Suprapubic skin (tissue), 4 donors: ENCODE data around the gene FGF16. TPM values are rescaled to one million over a fixed set of nuclear protein-coding genes. Genes with fewer than 3 reads are reported as not detected.

Experiments used
- DNase-seq, 2 donors: peaks; one replicate each; pipeline ENCODE4 v3.0.0-alpha.2; 2019; ENCODE audit warnings: low spot score in 2 of 2
- H3K27ac ChIP-seq: fragments of 200-600 bp; sonication (generic); one replicate; pipeline ENCODE4 v1.5.1; 2019
- H3K27me3 ChIP-seq: fragments of 200-600 bp; sonication (generic); one replicate; pipeline ENCODE4 v1.5.1; 2019
- H3K36me3 ChIP-seq: fragments of 200-600 bp; sonication (generic); one replicate; pipeline ENCODE4 v1.5.1; 2019
- H3K4me1 ChIP-seq: fragments of 200-600 bp; sonication (generic); one replicate; pipeline ENCODE4 v1.5.1; 2019
- H3K4me3 ChIP-seq: fragments of 200-600 bp; sonication (generic); one replicate; pipeline ENCODE4 v1.5.1; 2019; ENCODE audit warnings: mild to moderate bottlenecking
- H3K9me3 ChIP-seq: fragments of 200-600 bp; sonication (generic); one replicate; pipeline ENCODE4 v1.5.1; 2019
- EP300 ChIP-seq: sonication (generic); formaldehyde crosslinking; IDR thresholded peaks from one replicate; pipeline ENCODE4 v1.6.1; 2017; ENCODE audit warnings: antibody characterized with exemption
- POLR2A ChIP-seq, 2 donors: fragments of 450-650 bp; IDR thresholded peaks; one replicate each; pipeline ENCODE4 v1.6.1; 2017; ENCODE audit warnings: antibody characterized with exemption in 2 of 2, mild to moderate bottlenecking in 2 of 2, moderate library complexity in 2 of 2
- POLR2AphosphoS5 ChIP-seq, 3 donors: sonication (generic); formaldehyde crosslinking; IDR thresholded peaks; one replicate each; pipeline ENCODE4 v1.6.1; 2017; ENCODE audit warnings: antibody characterized with exemption in 3 of 3
- WGBS: methylation state at CpG from one replicate; pipeline ENCODE4 v1.1.5; 2018; 5-methylcytosine and 5-hydroxymethylcytosine counted together
- total RNA-seq, 4 donors: library from RNA; depleted of rRNA; stranded (reverse); fragments of >200 nt; gene quantifications; one replicate each; pipeline ENCODE4 v1.1.0, GENCODE V29; 2016
- TF ChIP-seq, protein P1 (sequence below), 2 donors: fragments of 200-600 bp in 1 of 2; fragments of 450-650 bp in 1 of 2; sonication (generic) in 1 of 2; IDR thresholded peaks; one replicate each; pipeline ENCODE4 v1.5.1; 2016 to 2019; ENCODE audit warnings: antibody characterized with exemption in 2 of 2, mild to moderate bottlenecking in 1 of 2, moderate library complexity in 1 of 2

FGF16 gene
- total RNA-seq, 4 donors from 2014 or later: not detected

DNA sequence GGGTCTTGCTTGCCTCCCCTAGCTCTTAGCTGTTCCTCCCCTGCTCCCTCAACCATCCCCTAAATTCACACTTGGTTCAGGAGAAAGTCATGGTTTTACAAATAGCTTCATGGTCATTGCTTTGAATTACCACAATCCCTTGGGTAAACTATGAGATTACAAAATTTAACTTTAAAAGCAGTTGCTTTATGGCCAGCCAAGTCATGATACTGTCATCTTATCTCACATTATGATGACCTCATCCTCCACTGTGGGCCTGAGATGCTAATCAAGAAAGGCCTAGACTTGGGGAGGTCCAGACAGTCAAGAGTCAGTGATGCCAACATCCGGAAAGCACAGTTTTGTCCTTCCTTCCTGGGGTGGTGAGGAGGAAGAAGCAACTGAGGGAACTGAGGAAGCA, 10.5 kb upstream of the FGF16 start:
- 80% methylated on average over 1 of the region's 1 CpG for WGBS
- no peak overlapping the region for H3K4me3 ChIP-seq
- H3K36me3 ChIP-seq: no peaks in the 10 kb centered on the region
- no peak overlapping the region for H3K27ac ChIP-seq
- H3K4me1 ChIP-seq: no peaks in the 10 kb centered on the region
- no peaks in the 10 kb centered on the region for H3K27me3 ChIP-seq
- no peak for DNase-seq
- no peaks in the 10 kb centered on the region for H3K9me3 ChIP-seq
- no peak for TF ChIP-seq POLR2A (IDR thresholded peaks at IDR 0.05)
- no peak for TF ChIP-seq POLR2AphosphoS5 (IDR thresholded peaks at IDR 0.05)
- TF ChIP-seq, protein P1, sequence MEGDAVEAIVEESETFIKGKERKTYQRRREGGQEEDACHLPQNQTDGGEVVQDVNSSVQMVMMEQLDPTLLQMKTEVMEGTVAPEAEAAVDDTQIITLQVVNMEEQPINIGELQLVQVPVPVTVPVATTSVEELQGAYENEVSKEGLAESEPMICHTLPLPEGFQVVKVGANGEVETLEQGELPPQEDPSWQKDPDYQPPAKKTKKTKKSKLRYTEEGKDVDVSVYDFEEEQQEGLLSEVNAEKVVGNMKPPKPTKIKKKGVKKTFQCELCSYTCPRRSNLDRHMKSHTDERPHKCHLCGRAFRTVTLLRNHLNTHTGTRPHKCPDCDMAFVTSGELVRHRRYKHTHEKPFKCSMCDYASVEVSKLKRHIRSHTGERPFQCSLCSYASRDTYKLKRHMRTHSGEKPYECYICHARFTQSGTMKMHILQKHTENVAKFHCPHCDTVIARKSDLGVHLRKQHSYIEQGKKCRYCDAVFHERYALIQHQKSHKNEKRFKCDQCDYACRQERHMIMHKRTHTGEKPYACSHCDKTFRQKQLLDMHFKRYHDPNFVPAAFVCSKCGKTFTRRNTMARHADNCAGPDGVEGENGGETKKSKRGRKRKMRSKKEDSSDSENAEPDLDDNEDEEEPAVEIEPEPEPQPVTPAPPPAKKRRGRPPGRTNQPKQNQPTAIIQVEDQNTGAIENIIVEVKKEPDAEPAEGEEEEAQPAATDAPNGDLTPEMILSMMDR (IDR thresholded peaks at IDR 0.05): no peak
- TF ChIP-seq EP300: no peak

- TF ChIP-seq EP300 (no peak), POLR2A (IDR thresholded peaks at IDR 0.05) (no peak), POLR2AphosphoS5 (IDR thresholded peaks at IDR 0.05) (no peak)
- TF ChIP-seq, protein P1 (IDR thresholded peaks at IDR 0.05): no peak
- Histone ChIP-seq H3K4me3 (no peak overlapping the region), H3K4me1 (no peaks in the 10 kb centered on the region), H3K36me3 (no peaks in the 10 kb centered on the region), H3K27me3 (no peaks in the 10 kb centered on the region), H3K9me3 (no peaks in the 10 kb centered on the region), H3K27ac (no peak overlapping the region)
- DNase-seq: no peak
- WGBS: 75% methylated on average over 4 of the region's 4 CpGs
Observed at GRCh38 chrX:77440330-77440729, 6.9 kb upstream of the FGF16 start.

DNA sequence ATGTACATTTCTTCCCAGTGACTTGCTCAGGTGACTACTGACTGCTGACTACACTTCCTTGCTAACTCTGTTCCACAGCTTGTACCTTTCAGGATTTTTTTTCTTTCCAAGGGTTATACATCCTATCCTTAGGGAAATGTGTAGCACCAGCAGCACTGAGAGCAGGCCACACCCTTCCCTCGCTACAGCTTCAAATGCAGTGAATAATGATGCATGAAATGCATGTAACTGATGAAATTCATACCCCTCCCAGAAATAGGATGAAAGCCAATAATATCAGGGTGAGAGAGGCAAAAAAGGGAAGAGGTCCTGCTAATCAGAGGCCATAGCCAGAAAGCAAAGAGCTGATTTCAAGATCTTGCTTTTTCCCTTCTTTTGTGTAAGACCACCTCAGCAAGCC, 6.2 kb upstream of the FGF16 start:
- no peaks in the 10 kb centered on the region for H3K27me3 ChIP-seq
- no peak overlapping the region for H3K4me3 ChIP-seq
- TF ChIP-seq EP300: no peak
- TF ChIP-seq POLR2A (IDR thresholded peaks at IDR 0.05): no peak
- TF ChIP-seq, protein P1 (IDR thresholded peaks at IDR 0.05): no peak
- no peak for TF ChIP-seq POLR2AphosphoS5 (IDR thresholded peaks at IDR 0.05)
- peaks cover 2% of the 10 kb centered on the region for H3K4me1 ChIP-seq
- WGBS: 42% methylated on average over 1 of the region's 1 CpG
- H3K27ac ChIP-seq: no peak overlapping the region
- DNase-seq: no peak
- H3K9me3 ChIP-seq: no peaks in the 10 kb centered on the region
- no peaks in the 10 kb centered on the region for H3K36me3 ChIP-seq

DNA sequence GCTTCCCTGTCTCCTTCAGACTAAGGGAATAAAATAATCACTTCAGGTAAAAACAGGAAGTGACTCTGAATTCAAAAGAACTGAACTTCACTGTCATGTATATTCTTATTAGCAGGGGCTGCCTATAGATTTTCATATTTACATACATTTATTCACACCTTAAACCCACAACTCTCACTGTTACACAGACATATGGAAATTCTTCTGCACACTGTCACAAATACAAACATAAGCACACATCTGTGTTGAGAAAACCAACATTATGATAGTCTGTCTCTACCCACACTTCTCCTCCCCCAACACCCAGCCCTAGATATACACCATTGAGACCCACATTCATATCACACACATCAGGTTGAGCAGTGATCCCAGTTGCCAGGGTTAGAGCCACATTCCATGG, 5.7 kb upstream of the FGF16 start:
- DNase-seq: no peak
- TF ChIP-seq, protein P1 (IDR thresholded peaks at IDR 0.05): no peak
- TF ChIP-seq POLR2A (IDR thresholded peaks at IDR 0.05) (no peak), EP300 (no peak), POLR2AphosphoS5 (IDR thresholded peaks at IDR 0.05) (no peak)

DNA sequence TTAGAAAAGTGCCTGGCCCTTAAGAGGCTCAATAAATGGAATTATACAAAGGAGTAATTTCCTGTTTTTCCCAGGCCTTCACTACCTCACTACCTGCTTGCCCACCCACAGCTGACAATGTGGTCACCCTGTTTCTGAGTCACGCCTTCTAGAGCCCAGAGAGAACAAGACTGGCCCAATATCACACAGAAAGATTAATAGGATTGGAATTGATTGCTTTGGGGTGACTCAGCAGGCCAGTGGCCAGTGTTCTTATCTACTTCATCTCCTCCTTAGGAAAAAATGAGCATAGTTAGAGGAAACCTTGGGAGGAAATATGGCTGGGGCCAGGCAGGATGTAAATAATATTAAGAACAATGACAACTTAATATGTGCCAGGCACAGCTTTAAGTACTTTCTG, 4.5 kb upstream of the FGF16 start:
- Histone ChIP-seq H3K4me3 (no peak overlapping the region), H3K36me3 (no peaks in the 10 kb centered on the region), H3K4me1 (peaks cover 19% of the 10 kb centered on the region), H3K27me3 (no peaks in the 10 kb centered on the region), H3K27ac (no peak overlapping the region), H3K9me3 (no peaks in the 10 kb centered on the region)
- WGBS: 70% methylated on average over 1 of the region's 1 CpG
- no peak for DNase-seq
- TF ChIP-seq POLR2AphosphoS5 (IDR thresholded peaks at IDR 0.05) (no peak), POLR2A (IDR thresholded peaks at IDR 0.05) (no peak), EP300 (no peak)
- TF ChIP-seq, protein P1 (IDR thresholded peaks at IDR 0.05): no peak

More for the DNA sequence above, 5.7 kb upstream of the FGF16 start:
- Histone ChIP-seq H3K4me1 (peaks cover 7% of the 10 kb centered on the region), H3K36me3 (no peaks in the 10 kb centered on the region), H3K4me3 (no peak overlapping the region), H3K27ac (no peak overlapping the region), H3K27me3 (no peaks in the 10 kb centered on the region), H3K9me3 (no peaks in the 10 kb centered on the region)
